PC-9 (cell line): Measurements from ENCODE around the gene RRP15. TPM values are rescaled to one million over a fixed set of nuclear protein-coding genes. Genes with fewer than 3 reads are reported as not detected.

Source experiments
- BruUV-seq: library from RNA; stranded (reverse); fragments of 400-500 nt; replicated peaks from 2 replicates; lab custom pipeline; 2021; lab: Mats Ljungman, UMichigan
- CTCF ChIA-PET: fragments of 300-600 bp; sonication (Branson Sonifier 250); formaldehyde crosslinking; loops from one replicate; lab custom pipeline; 2022; ENCODE audit warnings: antibody characterized with exemption; lab: Charles Lee
- POLR2A ChIA-PET: fragments of 300-600 bp; sonication (Branson Sonifier 250); formaldehyde crosslinking; loops from one replicate; lab custom pipeline; 2022; ENCODE audit warnings: antibody characterized with exemption; ENCODE audit not compliant: unreplicated experiment; lab: Charles Lee
- DNase-seq, 2 experiments: peaks; one replicate each; pipeline versions ENCODE4 v3.0.0 to v3.0.0-alpha.2; 2015 to 2022; ENCODE audit warnings: mixed read lengths in 1 of 2
- H2AFZ ChIP-seq: fragments of 200-600 bp; sonication (generic); 2 replicates; pipeline ENCODE4 v1.8.1; 2017; ENCODE audit warnings: antibody characterized with exemption
- H3F3A ChIP-seq: fragments of 200-600 bp; sonication (generic); 2 replicates; pipeline ENCODE4 v1.8.1; 2017; ENCODE audit warnings: antibody characterized with exemption, mild to moderate bottlenecking, low read depth; ENCODE audit not compliant: insufficient read depth
- H3K27ac ChIP-seq: fragments of 200-600 bp; sonication (generic); 2 replicates; pipeline ENCODE4 v1.6.1; 2016; ENCODE audit warnings: mixed run types
- H3K27me3 ChIP-seq: fragments of 200-600 bp; sonication (generic); 2 replicates; pipeline ENCODE4 v1.6.1; 2016; ENCODE audit warnings: low read depth, mixed run types; ENCODE audit not compliant: insufficient read depth
- H3K36me3 ChIP-seq: fragments of 200-600 bp; sonication (generic); 2 replicates; pipeline ENCODE4 v1.6.1; 2016; ENCODE audit warnings: low read depth, mixed run types
- H3K4me1 ChIP-seq: fragments of 200-600 bp; sonication (generic); replicated peaks from 2 replicates; pipeline ENCODE4 v1.6.1; 2016; ENCODE audit warnings: mixed run types; ENCODE audit not compliant: insufficient read depth
- H3K4me2 ChIP-seq: fragments of 200-600 bp; sonication (generic); 2 replicates; pipeline ENCODE4 v1.6.1; 2017; ENCODE audit warnings: mixed run types
- H3K4me3 ChIP-seq: fragments of 200-600 bp; sonication (generic); 2 replicates; pipeline ENCODE4 v1.6.1; 2016; ENCODE audit warnings: mixed run types
- H3K79me2 ChIP-seq: fragments of 200-600 bp; sonication (generic); 2 replicates; pipeline ENCODE4 v1.6.1; 2017; ENCODE audit warnings: low read depth, mixed run types
- H3K9me2 ChIP-seq: fragments of 200-600 bp; sonication (generic); 2 replicates; pipeline ENCODE4 v1.8.1; 2017; ENCODE audit warnings: mild to moderate bottlenecking; ENCODE audit not compliant: insufficient read depth
- H3K9me3 ChIP-seq: fragments of 200-600 bp; sonication (generic); 2 replicates; pipeline ENCODE4 v1.8.1; 2016; ENCODE audit warnings: low read depth; ENCODE audit not compliant: insufficient read depth
- H4K20me1 ChIP-seq: fragments of 200-600 bp; sonication (generic); 2 replicates; pipeline ENCODE4 v1.8.1; 2017; ENCODE audit not compliant: insufficient read depth
- CTCF ChIP-seq: fragments of 200-600 bp; sonication (generic); conservative IDR thresholded peaks from 2 replicates; pipeline ENCODE4 v1.6.1; 2017; ENCODE audit warnings: mixed run types, antibody characterized with exemption, mild to moderate bottlenecking, moderate library complexity
- EZH2 ChIP-seq: fragments of 200-600 bp; sonication (generic); IDR thresholded peaks from 2 replicates; pipeline ENCODE4 v1.8.0; 2017; ENCODE audit warnings: antibody characterized with exemption, low read depth
- intact Hi-C: fragments of 100-400 bp; cut with micrococcal nuclease; formaldehyde crosslinking; loops from one replicate; pipeline ENCODE4 v1.10.0; 2022; ENCODE audit not compliant: unreplicated experiment
- total RNA-seq: library from RNA; stranded (reverse); gene quantifications from 2 replicates; pipeline ENCODE4 v1.2.3, GENCODE V29; 2021

The RRP15 gene
- total RNA-seq, 1 experiment from 2014 or later, result 24.9 TPM

GRCh38 chr1:218322762-218323161 is 37.7 kb downstream of the RRP15 start:
- no peaks in the 10 kb centered on the region for H3K9me3 ChIP-seq
- H3K79me2 ChIP-seq, result no peaks in the 10 kb centered on the region
- POLR2A ChIA-PET, result no interaction called here

GRCh38 chr1:218323568-218324225 is 38.6 kb downstream of the RRP15 start:
- Histone ChIP-seq H4K20me1 (no peaks in the 10 kb centered on the region), H3F3A (no peaks in the 10 kb centered on the region), H2AFZ (no peak overlapping the region), H3K4me2 (no peak overlapping the region), H3K9me3 (no peaks in the 10 kb centered on the region), H3K4me1 (no peaks in the 10 kb centered on the region), H3K9me2 (no peaks in the 10 kb centered on the region), H3K36me3 (no peaks in the 10 kb centered on the region), H3K27ac (no peak overlapping the region), H3K79me2 (no peaks in the 10 kb centered on the region), H3K27me3 (no peaks in the 10 kb centered on the region), H3K4me3 (no peak overlapping the region)
- BruUV-seq, result no TSS peak
- TF ChIP-seq CTCF, result no peak
- no peak for TF ChIP-seq EZH2
- intact Hi-C loops, result loop anchor here (10.0 kb wide), 1 partner anchor 1651 kb away; no protein-coding TSS in a partner anchor
- DNase-seq, result no peak
- ChIA-PET CTCF (no interaction called here), POLR2A (no interaction called here)

More at GRCh38 chr1:218322762-218323161, 37.7 kb downstream of the RRP15 start:
- H3K4me1 ChIP-seq, result no peaks in the 10 kb centered on the region
- H2AFZ ChIP-seq, result no peak overlapping the region
- no peaks in the 10 kb centered on the region for H3K27me3 ChIP-seq
- H4K20me1 ChIP-seq, result no peaks in the 10 kb centered on the region
- H3K9me2 ChIP-seq, result no peaks in the 10 kb centered on the region
- BruUV-seq, result no TSS peak
- no peak overlapping the region for H3K4me3 ChIP-seq
- no peak for TF ChIP-seq CTCF
- TF ChIP-seq EZH2, result no peak
- H3K27ac ChIP-seq, result no peak overlapping the region
- no peak overlapping the region for H3K4me2 ChIP-seq
- CTCF ChIA-PET, result no interaction called here
- intact Hi-C loops, result loop anchor here (10.0 kb wide), 1 partner anchor 1652 kb away; no protein-coding TSS in a partner anchor
- DNase-seq, result no peak
- H3K36me3 ChIP-seq, result no peaks in the 10 kb centered on the region
- H3F3A ChIP-seq, result no peaks in the 10 kb centered on the region

GRCh38 chr1:218324226-218324580 is 39.1 kb downstream of the RRP15 start:
- intact Hi-C loops, result loop anchor here (10.0 kb wide), 1 partner anchor 1651 kb away; no protein-coding TSS in a partner anchor
- Histone ChIP-seq H3K4me1 (no peaks in the 10 kb centered on the region), H3K27ac (no peak overlapping the region), H2AFZ (no peak overlapping the region), H3K27me3 (no peaks in the 10 kb centered on the region), H3K36me3 (no peaks in the 10 kb centered on the region), H3K9me3 (no peaks in the 10 kb centered on the region), H3K4me2 (no peak overlapping the region), H3K4me3 (no peak overlapping the region), H3F3A (no peaks in the 10 kb centered on the region), H4K20me1 (no peaks in the 10 kb centered on the region), H3K9me2 (no peaks in the 10 kb centered on the region), H3K79me2 (no peaks in the 10 kb centered on the region)
- TF ChIP-seq CTCF (no peak), EZH2 (no peak)
- no TSS peak for BruUV-seq
- DNase-seq, result no peak
- CTCF ChIA-PET, result no interaction called here
- POLR2A ChIA-PET, result no interaction called here
